C4-2B (cell line): ENCODE measurements around the gene C18orf63.

Source experiments
- CTCF ChIP-seq: fragments of 450-650 bp; conservative IDR thresholded peaks from 2 replicates; pipeline ENCODE4 v1.5.1; 2017; ENCODE audit warnings: mild to moderate bottlenecking
- ZFX ChIP-seq: fragments of 450-650 bp; IDR thresholded peaks from 2 replicates; pipeline ENCODE4 v1.6.1; 2017

DNA sequence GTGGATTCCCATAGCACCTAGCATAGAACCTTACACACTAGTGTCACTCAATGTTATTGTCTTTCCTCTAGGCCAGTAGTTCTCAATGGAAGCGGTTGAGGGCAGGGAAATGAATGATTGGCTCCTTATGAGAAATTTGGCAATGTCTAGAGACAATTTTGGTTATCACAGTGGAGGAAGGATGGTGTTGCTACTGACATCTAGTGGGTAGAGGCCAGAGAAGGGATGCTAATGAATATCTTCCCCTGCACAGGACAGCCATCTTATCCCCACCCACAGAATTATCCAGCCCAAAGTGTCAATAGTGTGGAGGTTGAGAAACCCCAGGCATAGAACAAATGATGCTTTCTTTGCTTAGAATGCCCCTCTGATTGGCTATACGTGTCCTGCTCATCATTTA lies 15.8 kb downstream of the C18orf63 start:
- TF ChIP-seq CTCF, result peak; percentile 59
- no peak for TF ChIP-seq ZFX
